ENCODE results near the gene MEX3B.
"Not testable (repeated sequence)": the region's sequence is repeated elsewhere in the genome, so short reads cannot be mapped to it uniquely, and the experiment has no call there.

Gene MEX3B

GRCh38 chr15:82048811-82049210 is 3.0 kb upstream of the MEX3B start:
- DNase-seq (ENCODE audit: low read depth in 2 of 2) = no peak

GRCh38 chr15:82047453-82048400 is 1.9 kb upstream of the MEX3B start:
- no peak for DNase-seq (ENCODE audit: low read depth in 2 of 2)

GRCh38 chr15:82046666-82047452 is 1.0 kb upstream of the MEX3B start:
- peak; percentile 84 to 85 for DNase-seq (ENCODE audit: low read depth in 2 of 2)

GRCh38 chr15:82045179-82045891 is 483 bp downstream of the MEX3B start:
- DNase-seq (ENCODE audit: low read depth in 2 of 2) = peak in 1 of 2 donors; percentile 11

- DNase-seq (ENCODE audit: low read depth in 2 of 2) = no peak
Measured at GRCh38 chr15:82044373-82045178, 1.2 kb downstream of the MEX3B start.

DNA sequence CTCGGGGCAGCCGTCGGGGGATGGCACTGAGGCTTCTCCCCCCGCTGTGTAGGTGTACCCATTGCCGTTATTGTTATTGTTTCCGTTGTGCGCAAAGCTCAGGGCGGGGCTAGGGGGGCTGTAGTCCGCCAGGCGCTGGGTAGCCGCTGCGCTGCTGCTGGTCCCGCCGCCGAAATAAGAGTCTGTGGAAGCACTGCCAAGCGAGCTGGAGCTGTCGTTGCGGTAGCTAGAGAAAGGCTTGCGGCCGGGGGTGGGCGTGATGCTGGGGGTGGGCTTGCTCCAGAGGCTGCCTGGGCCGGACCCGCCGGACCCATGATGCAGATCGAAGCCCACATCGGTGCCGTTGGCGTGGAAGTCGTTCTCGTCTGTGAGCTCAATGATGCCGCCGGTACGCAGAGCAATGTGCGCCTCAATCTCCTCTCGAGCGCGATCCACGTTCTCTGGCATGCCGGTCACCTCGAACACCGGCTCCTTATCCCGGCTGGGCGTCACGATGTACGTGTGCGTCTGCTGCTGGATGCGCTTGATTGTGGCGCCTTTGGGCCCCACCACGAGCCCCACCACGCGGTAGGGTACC is 1.9 kb downstream of the MEX3B start:
- DNase-seq (ENCODE audit: low read depth in 2 of 2) = no peak

- no peak for DNase-seq (ENCODE audit: low read depth in 2 of 2)
Measured at GRCh38 chr15:82043130-82043673, 2.6 kb downstream of the MEX3B start.

DNA sequence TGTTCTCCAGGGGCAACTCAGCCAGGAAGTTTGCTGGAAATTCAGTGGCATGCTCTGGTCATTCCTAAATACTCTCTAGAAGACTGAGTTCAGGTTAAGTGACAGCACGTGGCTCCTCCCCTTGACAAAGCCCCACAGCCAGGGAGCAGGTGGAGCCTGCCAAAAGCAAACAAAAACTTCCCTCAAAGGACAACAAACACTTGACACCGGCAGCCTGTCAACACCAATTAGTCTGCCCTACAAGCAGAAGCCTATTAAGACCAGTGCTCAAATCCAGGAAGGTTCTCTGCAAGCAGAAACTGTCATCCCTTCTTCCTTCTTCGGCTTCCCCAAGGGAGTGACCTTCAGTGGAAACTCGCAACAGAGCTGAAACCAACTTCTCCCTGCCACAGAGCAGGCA is 5.0 kb downstream of the MEX3B start:
- DNase-seq (ENCODE audit: low read depth in 2 of 2) = no peak

DNA sequence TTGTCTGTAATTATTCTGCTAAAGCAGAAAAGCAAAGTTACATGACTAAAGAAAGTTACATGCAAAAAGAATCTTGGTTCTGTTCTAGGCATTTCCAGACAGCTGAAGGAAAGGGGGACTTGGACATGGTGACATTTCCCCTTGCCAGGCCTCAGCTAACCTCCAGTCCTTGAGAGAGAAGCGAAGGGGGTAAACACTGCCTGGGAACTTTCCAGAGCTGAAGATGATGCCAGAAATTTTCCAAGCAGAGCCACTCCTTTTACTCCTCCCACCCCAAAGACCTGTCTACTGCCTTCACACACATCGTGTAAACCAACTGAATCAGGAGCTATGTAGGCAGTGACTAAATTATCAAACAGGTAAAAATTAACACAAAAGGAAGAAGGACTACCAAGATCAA is 5.4 kb downstream of the MEX3B start:
- no peak for DNase-seq (ENCODE audit: low read depth in 2 of 2)

- no peak for DNase-seq (ENCODE audit: low read depth in 2 of 2)
Measured at GRCh38 chr15:82039871-82040270, 5.9 kb downstream of the MEX3B start.

DNA sequence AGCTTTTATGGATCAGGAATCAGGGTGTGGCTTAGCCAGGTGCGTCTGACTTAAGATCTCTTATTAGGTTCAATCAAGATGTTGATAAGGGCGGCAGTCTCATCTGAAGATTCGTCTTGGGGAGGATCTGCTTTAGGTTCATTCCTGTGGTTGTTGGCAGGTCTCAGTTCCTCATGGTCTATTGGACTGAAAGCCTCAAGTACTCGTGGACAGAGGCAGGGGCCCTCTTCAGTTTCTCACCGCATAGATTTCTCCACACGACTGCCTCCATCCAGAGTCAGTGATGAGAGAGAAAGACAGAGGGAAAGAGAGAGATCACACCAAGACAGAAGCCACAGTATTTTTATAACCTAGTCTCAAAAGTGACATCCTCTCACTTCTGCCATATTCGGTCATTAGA is 9.4 kb downstream of the MEX3B start:
- no peak for DNase-seq (ENCODE audit: low read depth in 2 of 2)

DNA sequence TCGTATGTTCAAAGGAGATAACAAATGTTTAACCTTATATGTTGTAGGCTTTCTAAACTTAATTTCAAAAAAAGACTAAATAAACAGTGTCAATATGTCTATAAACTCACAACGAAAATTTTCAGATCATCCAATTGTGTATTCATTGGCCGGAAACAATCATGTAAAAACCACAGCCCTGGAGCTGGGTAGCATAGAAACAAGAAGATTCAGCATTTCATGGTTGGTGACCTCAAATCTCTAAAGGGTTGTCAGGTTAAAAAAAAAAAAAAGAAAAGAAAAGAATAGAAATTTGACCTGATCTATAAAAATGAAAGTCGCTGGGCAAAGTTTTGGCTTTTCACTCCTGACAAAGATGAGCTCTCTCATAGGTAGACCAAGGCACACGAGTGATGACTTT is 13.9 kb downstream of the MEX3B start:
- no peak for DNase-seq (ENCODE audit: low read depth in 2 of 2)

GRCh38 chr15:82030176-82030575 is 15.6 kb downstream of the MEX3B start:
- no peak for DNase-seq (ENCODE audit: low read depth in 2 of 2)

DNA sequence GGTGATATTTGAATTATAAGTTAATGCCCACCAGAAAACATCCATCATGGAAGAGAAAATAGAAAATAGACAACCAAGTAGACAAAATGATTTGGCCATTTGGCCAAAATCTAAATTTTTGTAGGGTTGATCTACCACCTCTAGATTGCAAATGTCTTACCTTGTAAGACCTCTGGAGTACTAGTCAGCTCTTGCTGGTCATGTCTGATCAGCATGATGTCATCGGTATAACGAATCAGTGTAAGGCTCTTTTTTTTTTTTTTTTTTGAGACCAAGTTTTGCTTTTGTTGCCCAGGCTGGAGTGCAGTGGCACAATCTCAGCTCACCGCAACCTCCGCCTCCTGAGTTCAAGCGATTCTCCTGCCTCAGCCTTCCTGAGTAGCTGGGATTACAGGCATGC is 17.7 kb downstream of the MEX3B start:
- DNase-seq (ENCODE audit: low read depth in 2 of 2) = not testable (repeated sequence)

GRCh38 chr15:82021992-82022391 is 23.8 kb downstream of the MEX3B start:
- DNase-seq (ENCODE audit: low read depth in 2 of 2) = no peak

GRCh38 chr15:82020625-82021394 is 25.0 kb downstream of the MEX3B start:
- DNase-seq (ENCODE audit: low read depth in 2 of 2) = no peak

DNA sequence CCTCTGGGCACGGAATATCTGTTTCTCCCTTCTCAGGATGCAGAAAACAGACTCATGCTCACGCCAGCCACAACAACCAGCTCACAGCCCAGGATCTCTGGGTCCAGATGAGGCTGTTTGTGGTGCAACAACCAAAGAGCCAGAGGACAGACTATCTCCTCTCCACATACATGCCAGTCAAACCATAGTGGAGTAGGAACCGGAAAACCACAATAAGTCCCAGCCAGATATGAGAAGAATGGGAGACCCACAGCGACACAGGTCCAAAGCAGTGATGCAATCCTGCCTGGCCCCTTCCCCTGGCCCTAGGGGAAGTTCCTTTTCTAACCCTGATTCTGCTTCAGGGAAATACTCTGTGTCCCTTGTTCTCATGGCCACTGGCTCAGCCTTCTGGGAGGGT is 27.6 kb downstream of the MEX3B start:
- no peak for DNase-seq (ENCODE audit: low read depth in 2 of 2)

GRCh38 chr15:82017656-82018055 is 28.2 kb downstream of the MEX3B start:
- DNase-seq (ENCODE audit: low read depth in 2 of 2) = no peak

DNA sequence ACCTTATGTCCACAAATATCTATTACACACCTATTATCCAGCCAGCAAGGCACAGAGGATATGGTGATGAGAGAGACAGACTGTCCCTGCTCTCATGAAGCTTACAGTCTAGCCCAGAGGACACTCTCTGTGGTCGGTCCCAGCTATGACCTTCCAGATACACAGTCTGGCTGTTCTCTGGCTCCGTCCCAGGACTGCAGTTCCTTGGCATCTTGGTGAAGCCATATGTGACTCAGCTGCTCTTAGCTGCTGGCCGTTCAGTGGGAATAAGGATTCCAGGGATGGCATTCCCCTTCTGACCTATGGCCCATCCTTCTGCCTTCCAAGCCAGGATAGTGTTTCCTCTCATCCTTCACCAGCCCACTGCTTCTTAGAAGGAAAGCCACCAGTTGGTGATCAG is 30.8 kb downstream of the MEX3B start:
- DNase-seq (ENCODE audit: low read depth in 2 of 2) = no peak

DNA sequence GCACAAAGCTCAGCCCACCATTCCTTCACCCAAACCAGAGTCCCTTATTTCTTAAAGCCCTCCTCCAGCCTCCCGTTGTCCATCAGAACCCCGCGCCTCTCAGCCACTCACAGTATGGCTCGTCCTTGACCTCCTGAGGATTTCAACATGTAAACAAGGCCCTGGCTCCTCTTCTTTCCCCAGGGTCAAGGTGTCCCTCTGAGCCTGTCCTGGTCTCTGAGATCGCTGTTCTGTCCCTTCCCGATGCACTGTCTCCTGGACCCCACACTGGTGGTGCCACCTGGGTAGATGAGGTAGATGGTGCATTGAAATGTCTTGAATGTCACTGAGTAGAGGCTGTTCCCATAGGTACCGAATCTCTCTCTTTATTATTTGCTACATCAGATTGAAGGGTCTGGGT is 32.9 kb downstream of the MEX3B start:
- no peak for DNase-seq (ENCODE audit: low read depth in 2 of 2)
